H1 (cell line): ENCODE results near the gene NOP9. TPM values are rescaled to one million over a fixed set of nuclear protein-coding genes. Genes with fewer than 3 reads are reported as not detected.

Source experiments
- CTCF ChIA-PET: fragments of 300-600 bp; sonication (Branson Sonifier 250); formaldehyde crosslinking; loops from one replicate; lab custom pipeline; 2021; ENCODE audit not compliant: partially characterized antibody; lab: Charles Lee
- POLR2A ChIA-PET: fragments of 300-600 bp; sonication (Branson Sonifier 250); formaldehyde crosslinking; loops from one replicate; lab custom pipeline; 2021; ENCODE audit warnings: inconsistent platforms; ENCODE audit not compliant: partially characterized antibody; lab: Charles Lee
- DNase-seq, 2 experiments: peaks; one replicate each; pipeline versions ENCODE4 v3.0.0 to v3.0.0-alpha.2; 2010 to 2022; ENCODE audit warnings: low spot score in 2 of 2, low read depth in 1 of 2, mixed read lengths in 1 of 2
- FAIRE-seq: peaks from 2 replicates; lab custom pipeline; 2011; peaks lifted over from hg19 to GRCh38; lab: Jason Lieb, UNC
- H2AFZ ChIP-seq: 2 replicates; pipeline ENCODE4 v1.8.1; 2012; ENCODE audit warnings: low read length, inconsistent platforms
- H2AK5ac ChIP-seq: 2 replicates; pipeline ENCODE4 v1.6.1; 2013; ENCODE audit warnings: low read depth, low read length
- H2BK120ac ChIP-seq: replicated peaks from 2 replicates; pipeline ENCODE3; 2013; ENCODE audit warnings: low read depth, low read length, inconsistent platforms
- H2BK12ac ChIP-seq: 2 replicates; pipeline ENCODE4 v1.6.1; 2013; ENCODE audit warnings: low read depth, low read length
- H2BK15ac ChIP-seq: 2 replicates; pipeline ENCODE4 v1.6.1; 2013; ENCODE audit warnings: low read length
- H2BK20ac ChIP-seq: 2 replicates; pipeline ENCODE4 v1.6.1; 2013; ENCODE audit warnings: low read length
- H2BK5ac ChIP-seq: 2 replicates; pipeline ENCODE4 v1.6.1; 2013; ENCODE audit warnings: low read depth, low read length
- H3K14ac ChIP-seq: 2 replicates; pipeline ENCODE4 v1.6.1; 2013; ENCODE audit warnings: inconsistent platforms; ENCODE audit not compliant: insufficient read length
- H3K18ac ChIP-seq: 2 replicates; pipeline ENCODE4 v1.6.1; 2013; ENCODE audit warnings: low read length; ENCODE audit errors: extremely low read depth
- H3K23ac ChIP-seq: 2 replicates; pipeline ENCODE4 v1.6.1; 2013; ENCODE audit warnings: inconsistent platforms; ENCODE audit not compliant: insufficient read length
- H3K23me2 ChIP-seq: 2 replicates; pipeline ENCODE4 v1.6.1; 2013; ENCODE audit warnings: low read depth, low read length
- H3K27ac ChIP-seq: 2 replicates; pipeline ENCODE4 v1.6.1; 2011; ENCODE audit warnings: low read depth, low read length, inconsistent platforms
- H3K27me3 ChIP-seq, 4 experiments: replicated peaks in 1 of 4; 1 replicate in 1 of 4; 2 replicates in 3 of 4; pipeline versions ENCODE4 v1.6.1 to v1.8.1; 2011 to 2013; ENCODE audit warnings: low read length in 3 of 4, mild to moderate bottlenecking in 3 of 4, inconsistent platforms in 2 of 4, mixed read lengths in 2 of 4, moderate library complexity in 1 of 4; ENCODE audit not compliant: control insufficient read depth in 3 of 4, insufficient read depth in 3 of 4; ENCODE audit errors: extremely low read depth in 1 of 4
- H3K36me3 ChIP-seq, 4 experiments: 2 replicates each; pipeline versions ENCODE4 v1.6.1 to v1.8.1; 2011 to 2013; ENCODE audit warnings: mild to moderate bottlenecking in 4 of 4, low read length in 3 of 4, moderate library complexity in 2 of 4, control low read depth in 1 of 4, inconsistent platforms in 1 of 4; ENCODE audit not compliant: insufficient read depth in 4 of 4, control insufficient read depth in 2 of 4
- H3K4ac ChIP-seq: replicated peaks from 2 replicates; pipeline ENCODE3; 2013; ENCODE audit warnings: low read length, low read depth, mixed read lengths, inconsistent platforms; ENCODE audit not compliant: insufficient read length
- H3K4me1 ChIP-seq, 4 experiments: replicated peaks in 1 of 4; 1 replicate in 1 of 4; 2 replicates in 3 of 4; pipeline versions ENCODE4 v1.6.1 to v1.8.1; 2011 to 2013; ENCODE audit warnings: low read length in 3 of 4, inconsistent platforms in 2 of 4, mixed read lengths in 1 of 4; ENCODE audit not compliant: insufficient read depth in 4 of 4, control insufficient read depth in 3 of 4
- H3K4me2 ChIP-seq, 2 experiments: 2 replicates each; pipeline versions ENCODE4 v1.6.1 to v1.8.1; 2011 to 2013; ENCODE audit warnings: low read depth in 2 of 2, low read length in 2 of 2, control low read depth in 1 of 2, inconsistent platforms in 1 of 2, mild to moderate bottlenecking in 1 of 2; ENCODE audit not compliant: insufficient read depth in 1 of 2
- H3K4me3 ChIP-seq, 4 experiments: fragments of 200-600, 300-600 bp in 1 of 4; sonication (generic), shearing (Covaris generic), sonication (Bioruptor Twin) in 1 of 4; 2 replicates each; pipeline versions ENCODE4 v1.5.1 to v1.8.1; 2011 to 2016; ENCODE audit warnings: low read length in 4 of 4, low read depth in 3 of 4, control low read depth in 2 of 4, inconsistent platforms in 2 of 4, mild to moderate bottlenecking in 2 of 4, mixed read lengths in 1 of 4, moderate library complexity in 1 of 4; ENCODE audit not compliant: insufficient read depth in 2 of 4; ENCODE audit errors: extremely low read depth in 1 of 4
- H3K56ac ChIP-seq: replicated peaks from 2 replicates; pipeline ENCODE3; 2013; ENCODE audit warnings: low read depth, mild to moderate bottlenecking, mixed read lengths, low read length, inconsistent platforms; ENCODE audit not compliant: insufficient read length
- H3K79me1 ChIP-seq: 2 replicates; pipeline ENCODE4 v1.6.1; 2013; ENCODE audit warnings: low read depth, low read length, control low read depth
- H3K79me2 ChIP-seq, 2 experiments: 2 replicates each; pipeline versions ENCODE4 v1.6.1 to v1.8.1; 2012 to 2013; ENCODE audit warnings: low read length in 2 of 2, mild to moderate bottlenecking in 2 of 2, inconsistent platforms in 1 of 2; ENCODE audit not compliant: insufficient read depth in 2 of 2, control insufficient read depth in 1 of 2
- H3K9ac ChIP-seq, 4 experiments: replicated peaks in 1 of 4; 1 replicate in 1 of 4; 2 replicates in 3 of 4; pipeline versions ENCODE4 v1.6.1 to v1.8.1; 2011 to 2013; ENCODE audit warnings: low read depth in 3 of 4, low read length in 3 of 4, control low read depth in 2 of 4, mild to moderate bottlenecking in 2 of 4, moderate library complexity in 2 of 4, inconsistent platforms in 1 of 4; ENCODE audit errors: extremely low read depth in 1 of 4
- H3K9me3 ChIP-seq, 2 experiments: 2 replicates each; pipeline versions ENCODE4 v1.6.1 to v1.8.1; 2012 to 2013; ENCODE audit warnings: mild to moderate bottlenecking in 2 of 2, moderate library complexity in 2 of 2, control low read depth in 1 of 2, inconsistent platforms in 1 of 2, low read depth in 1 of 2, low read length in 1 of 2, mixed read lengths in 1 of 2; ENCODE audit not compliant: insufficient read depth in 2 of 2
- H4K20me1 ChIP-seq, 2 experiments: replicated peaks in 1 of 2; 2 replicates each; pipeline versions ENCODE3 to v1.8.1; 2011 to 2013; ENCODE audit warnings: inconsistent platforms in 2 of 2, low read length in 2 of 2, mild to moderate bottlenecking in 1 of 2; ENCODE audit not compliant: insufficient read depth in 2 of 2, control insufficient read depth in 1 of 2
- H4K5ac ChIP-seq: 2 replicates; pipeline ENCODE4 v1.6.1; 2013; ENCODE audit warnings: low read length, low read depth, mixed read lengths, inconsistent platforms; ENCODE audit not compliant: insufficient read length
- H4K8ac ChIP-seq: 2 replicates; pipeline ENCODE4 v1.8.0; 2013; ENCODE audit warnings: mild to moderate bottlenecking, moderate library complexity, low read length, inconsistent platforms; ENCODE audit not compliant: insufficient read depth; ENCODE audit errors: extremely low read depth
- H4K91ac ChIP-seq: replicated peaks from 2 replicates; pipeline ENCODE3; 2013; ENCODE audit warnings: low read length, mixed read lengths, inconsistent platforms; ENCODE audit not compliant: insufficient read length
- EP300 ChIP-seq, 2 experiments: IDR thresholded peaks; 1 replicate in 1 of 2; 2 replicates in 1 of 2; pipeline ENCODE4 v1.6.1; 2011 to 2012; ENCODE audit warnings: low read depth in 2 of 2, low read length in 2 of 2, mild to moderate bottlenecking in 2 of 2, borderline replicate concordance in 1 of 2, inconsistent platforms in 1 of 2, moderate library complexity in 1 of 2
- JUN ChIP-seq: IDR thresholded peaks from 2 replicates; pipeline ENCODE4 v1.6.1; 2011; ENCODE audit warnings: low read depth, mild to moderate bottlenecking, improper control_type of control experiment, low read length
- KDM1A ChIP-seq: fragments of 200-600, 300-600 bp; sonication (generic); IDR thresholded peaks from 2 replicates; pipeline ENCODE4 v1.7.1; 2016; ENCODE audit warnings: mild to moderate bottlenecking, low read length, borderline replicate concordance
- PHF8 ChIP-seq: fragments of 200-600 bp; sonication (generic); conservative IDR thresholded peaks from 2 replicates; pipeline ENCODE4 v1.7.1; 2012; ENCODE audit warnings: low read depth, mild to moderate bottlenecking, inconsistent platforms, low read length, moderate library complexity
- RBBP5 ChIP-seq: IDR thresholded peaks from 2 replicates; pipeline ENCODE4 v1.7.1; 2012; ENCODE audit warnings: low read depth, mild to moderate bottlenecking, inconsistent platforms, low read length, moderate library complexity, borderline replicate concordance
- TCF12 ChIP-seq: IDR thresholded peaks from 2 replicates; pipeline ENCODE4 v1.6.1; 2011; ENCODE audit warnings: low read depth, mild to moderate bottlenecking, low read length
- ZNF274 ChIP-seq: IDR thresholded peaks from 2 replicates; pipeline ENCODE4 v1.7.0; 2012; ENCODE audit warnings: low read length, borderline replicate concordance; ENCODE audit errors: extremely low read depth
- WGBS, 2 experiments: shearing (Covaris generic) in 1 of 2; methylation state at CpG; one replicate each; pipeline versions ENCODE4 v1.1.6 to v1.1.7; 2013 to 2015; ENCODE audit warnings: low lambda C conversion rate in 2 of 2, mixed read lengths in 2 of 2, inconsistent platforms in 1 of 2, low coverage in 1 of 2, missing lambda C conversion rate in 1 of 2; ENCODE audit not compliant: insufficient replicate concordance in 2 of 2, insufficient coverage in 1 of 2, insufficient read length in 1 of 2; ENCODE audit errors: extremely low coverage in 1 of 2, missing lambda C conversion rate in 1 of 2; 5-methylcytosine and 5-hydroxymethylcytosine counted together
- polyA plus RNA-seq, 7 experiments: library from polyadenylated mRNA; depleted of rRNA in 3 of 7; stranded (reverse) in 5 of 7; unstranded in 2 of 7; fragments of >200 nt in 5 of 7; fragments of 200-250 nt in 2 of 7; gene quantifications; 1 replicate in 5 of 7; 2 replicates in 1 of 7; 4 replicates in 1 of 7; pipeline versions ENCODE4 v1.2.1 to v1.2.3, GENCODE V29; 2011 to 2013; ENCODE audit warnings: missing spikeins in 2 of 7, mixed read lengths in 2 of 7
- total RNA-seq: library from RNA; stranded (reverse); fragmentation: NEBNext Ultra II Directional; extraction: Animal tissue kit (Norgen Biotek cat#: 25700); gene quantifications from 2 replicates; pipeline ENCODE4 v1.2.1, GENCODE V29; 2021
- TF ChIP-seq, protein P1 (sequence below): IDR thresholded peaks from 2 replicates; pipeline ENCODE4 v1.6.1; 2012; ENCODE audit warnings: low read length, inconsistent platforms
- TF ChIP-seq, protein P2 (sequence below): IDR thresholded peaks from 2 replicates; pipeline ENCODE4 v1.6.1; 2011; ENCODE audit warnings: low read depth, mild to moderate bottlenecking, low read length; ENCODE audit not compliant: insufficient read depth

The NOP9 gene
- total and polyA plus RNA-seq, 2 of the 8 experiments (the other 6 are each of a cell fraction or from before 2014, with no cell fraction given), result 17.8 to 34.8 TPM

DNA sequence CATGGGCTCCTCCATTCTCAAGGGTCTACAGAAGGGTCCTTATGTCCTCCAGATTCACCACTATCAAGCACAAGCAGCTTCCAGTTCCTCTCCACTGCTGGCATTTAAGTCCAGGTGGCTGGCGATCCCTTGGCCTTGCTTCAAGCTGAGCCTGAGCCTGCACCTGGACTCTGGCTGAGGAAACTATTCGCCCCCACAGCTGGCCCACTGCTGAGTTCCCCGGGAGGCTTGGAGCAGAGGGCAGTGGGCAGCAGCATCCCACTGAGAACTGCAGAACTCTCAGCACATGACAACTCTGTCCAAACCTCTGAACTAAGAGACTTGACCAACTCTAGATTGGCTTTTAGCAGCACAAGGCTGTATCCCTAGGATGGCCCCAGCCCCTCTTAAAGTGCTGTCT, 16.9 kb upstream of the NOP9 start:
- Histone ChIP-seq H2AK5ac (no peak overlapping the region), H3K9me3 (no peaks in the 10 kb centered on the region), H3K23ac (no peak overlapping the region), H3K4me3 (no peak overlapping the region), H4K8ac (no peak overlapping the region), H3K18ac (no peak overlapping the region), H4K91ac (no peak overlapping the region), H2BK12ac (no peak overlapping the region), H3K27ac (no peak overlapping the region), H3K27me3 (no peaks in the 10 kb centered on the region), H4K5ac (no peak overlapping the region), H3K79me2 (no peaks in the 10 kb centered on the region), H3K4me1 (no peaks in the 10 kb centered on the region), H4K20me1 (peaks cover 0 to 3% of the 10 kb centered on the region in 2 experiments), H3K4ac (no peak overlapping the region), H3K23me2 (no peaks in the 10 kb centered on the region), H3K56ac (no peak overlapping the region), H2BK5ac (no peak overlapping the region), H3K79me1 (no peaks in the 10 kb centered on the region; the same call in 1 of the 2 replicates), H3K14ac (no peak overlapping the region), H3K36me3 (no peaks in the 10 kb centered on the region), H3K4me2 (no peak overlapping the region), H2BK15ac (no peak overlapping the region), H2BK20ac (no peak overlapping the region), H3K9ac (no peak overlapping the region), H2BK120ac (no peak overlapping the region), H2AFZ (no peak overlapping the region)
- POLR2A ChIA-PET, result interaction anchor here (0.6 to 3.8 kb wide), 8 partner anchors 10 to 188 kb away, joined by 3 to 25 read pairs (median 4); partner anchors contain the start of genes DHRS1, NOP9, PCK2 and RABGGTA
- CTCF ChIA-PET, result interaction anchor here (0.5 to 11.5 kb wide), 10 partner anchors 9 to 137 kb away, joined by 3 to 137 read pairs (median 18); partner anchors contain the start of genes CIDEB, DHRS1, LTB4R2 and NOP9
- FAIRE-seq, result no peak
- 79% methylated on average over 3 of the region's 3 CpGs; no CpG with 5 or more reads in 1 of the 2 experiments for WGBS, 2 experiments
- DNase-seq, result no peak
- TF ChIP-seq PHF8 (no peak), ZNF274 (no peak), KDM1A (no peak), TCF12 (no peak), RBBP5 (no peak), JUN (no peak), EP300 (IDR thresholded peaks at IDR 0.05; ENCODE audit: borderline replicate concordance in 1 of 2, low read depth in 2 of 2, low read length in 2 of 2) (no peak)
- TF ChIP-seq, protein P1, sequence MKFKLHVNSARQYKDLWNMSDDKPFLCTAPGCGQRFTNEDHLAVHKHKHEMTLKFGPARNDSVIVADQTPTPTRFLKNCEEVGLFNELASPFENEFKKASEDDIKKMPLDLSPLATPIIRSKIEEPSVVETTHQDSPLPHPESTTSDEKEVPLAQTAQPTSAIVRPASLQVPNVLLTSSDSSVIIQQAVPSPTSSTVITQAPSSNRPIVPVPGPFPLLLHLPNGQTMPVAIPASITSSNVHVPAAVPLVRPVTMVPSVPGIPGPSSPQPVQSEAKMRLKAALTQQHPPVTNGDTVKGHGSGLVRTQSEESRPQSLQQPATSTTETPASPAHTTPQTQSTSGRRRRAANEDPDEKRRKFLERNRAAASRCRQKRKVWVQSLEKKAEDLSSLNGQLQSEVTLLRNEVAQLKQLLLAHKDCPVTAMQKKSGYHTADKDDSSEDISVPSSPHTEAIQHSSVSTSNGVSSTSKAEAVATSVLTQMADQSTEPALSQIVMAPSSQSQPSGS, result no peak
- TF ChIP-seq, protein P2, sequence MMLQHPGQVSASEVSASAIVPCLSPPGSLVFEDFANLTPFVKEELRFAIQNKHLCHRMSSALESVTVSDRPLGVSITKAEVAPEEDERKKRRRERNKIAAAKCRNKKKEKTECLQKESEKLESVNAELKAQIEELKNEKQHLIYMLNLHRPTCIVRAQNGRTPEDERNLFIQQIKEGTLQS, result no peak
